H1 (cell line): ENCODE measurements around the gene VCP. TPM values are rescaled to one million over a fixed set of nuclear protein-coding genes. Genes with fewer than 3 reads are reported as not detected.

Experiments used
- CTCF ChIA-PET: fragments of 300-600 bp; sonication (Branson Sonifier 250); formaldehyde crosslinking; loops from one replicate; lab custom pipeline; 2021; ENCODE audit not compliant: partially characterized antibody; lab: Charles Lee
- POLR2A ChIA-PET: fragments of 300-600 bp; sonication (Branson Sonifier 250); formaldehyde crosslinking; loops from one replicate; lab custom pipeline; 2021; ENCODE audit warnings: inconsistent platforms; ENCODE audit not compliant: partially characterized antibody; lab: Charles Lee
- DNase-seq, 2 experiments: peaks; one replicate each; pipeline versions ENCODE4 v3.0.0 to v3.0.0-alpha.2; 2010 to 2022; ENCODE audit warnings: low spot score in 2 of 2, low read depth in 1 of 2, mixed read lengths in 1 of 2
- FAIRE-seq: peaks from 2 replicates; lab custom pipeline; 2011; peaks lifted over from hg19 to GRCh38; lab: Jason Lieb, UNC
- H2AFZ ChIP-seq: 2 replicates; pipeline ENCODE4 v1.8.1; 2012; ENCODE audit warnings: low read length, inconsistent platforms
- H2AK5ac ChIP-seq: 2 replicates; pipeline ENCODE4 v1.6.1; 2013; ENCODE audit warnings: low read depth, low read length
- H2BK120ac ChIP-seq: replicated peaks from 2 replicates; pipeline ENCODE3; 2013; ENCODE audit warnings: low read depth, low read length, inconsistent platforms
- H2BK12ac ChIP-seq: 2 replicates; pipeline ENCODE4 v1.6.1; 2013; ENCODE audit warnings: low read depth, low read length
- H2BK15ac ChIP-seq: 2 replicates; pipeline ENCODE4 v1.6.1; 2013; ENCODE audit warnings: low read length
- H2BK20ac ChIP-seq: 2 replicates; pipeline ENCODE4 v1.6.1; 2013; ENCODE audit warnings: low read length
- H2BK5ac ChIP-seq: 2 replicates; pipeline ENCODE4 v1.6.1; 2013; ENCODE audit warnings: low read depth, low read length
- H3K14ac ChIP-seq: 2 replicates; pipeline ENCODE4 v1.6.1; 2013; ENCODE audit warnings: inconsistent platforms; ENCODE audit not compliant: insufficient read length
- H3K18ac ChIP-seq: 2 replicates; pipeline ENCODE4 v1.6.1; 2013; ENCODE audit warnings: low read length; ENCODE audit errors: extremely low read depth
- H3K23ac ChIP-seq: 2 replicates; pipeline ENCODE4 v1.6.1; 2013; ENCODE audit warnings: inconsistent platforms; ENCODE audit not compliant: insufficient read length
- H3K23me2 ChIP-seq: 2 replicates; pipeline ENCODE4 v1.6.1; 2013; ENCODE audit warnings: low read depth, low read length
- H3K27ac ChIP-seq: 2 replicates; pipeline ENCODE4 v1.6.1; 2011; ENCODE audit warnings: low read depth, low read length, inconsistent platforms
- H3K27me3 ChIP-seq, 4 experiments: replicated peaks in 1 of 4; 1 replicate in 1 of 4; 2 replicates in 3 of 4; pipeline versions ENCODE4 v1.6.1 to v1.8.1; 2011 to 2013; ENCODE audit warnings: low read length in 3 of 4, mild to moderate bottlenecking in 3 of 4, inconsistent platforms in 2 of 4, mixed read lengths in 2 of 4, moderate library complexity in 1 of 4; ENCODE audit not compliant: control insufficient read depth in 3 of 4, insufficient read depth in 3 of 4; ENCODE audit errors: extremely low read depth in 1 of 4
- H3K36me3 ChIP-seq, 4 experiments: 2 replicates each; pipeline versions ENCODE4 v1.6.1 to v1.8.1; 2011 to 2013; ENCODE audit warnings: mild to moderate bottlenecking in 4 of 4, low read length in 3 of 4, moderate library complexity in 2 of 4, control low read depth in 1 of 4, inconsistent platforms in 1 of 4; ENCODE audit not compliant: insufficient read depth in 4 of 4, control insufficient read depth in 2 of 4
- H3K4ac ChIP-seq: replicated peaks from 2 replicates; pipeline ENCODE3; 2013; ENCODE audit warnings: low read length, low read depth, mixed read lengths, inconsistent platforms; ENCODE audit not compliant: insufficient read length
- H3K4me1 ChIP-seq, 4 experiments: replicated peaks in 1 of 4; 1 replicate in 1 of 4; 2 replicates in 3 of 4; pipeline versions ENCODE4 v1.6.1 to v1.8.1; 2011 to 2013; ENCODE audit warnings: low read length in 3 of 4, inconsistent platforms in 2 of 4, mixed read lengths in 1 of 4; ENCODE audit not compliant: insufficient read depth in 4 of 4, control insufficient read depth in 3 of 4
- H3K4me2 ChIP-seq, 2 experiments: 2 replicates each; pipeline versions ENCODE4 v1.6.1 to v1.8.1; 2011 to 2013; ENCODE audit warnings: low read depth in 2 of 2, low read length in 2 of 2, control low read depth in 1 of 2, inconsistent platforms in 1 of 2, mild to moderate bottlenecking in 1 of 2; ENCODE audit not compliant: insufficient read depth in 1 of 2
- H3K4me3 ChIP-seq, 4 experiments: fragments of 200-600, 300-600 bp in 1 of 4; sonication (generic), shearing (Covaris generic), sonication (Bioruptor Twin) in 1 of 4; 2 replicates each; pipeline versions ENCODE4 v1.5.1 to v1.8.1; 2011 to 2016; ENCODE audit warnings: low read length in 4 of 4, low read depth in 3 of 4, control low read depth in 2 of 4, inconsistent platforms in 2 of 4, mild to moderate bottlenecking in 2 of 4, mixed read lengths in 1 of 4, moderate library complexity in 1 of 4; ENCODE audit not compliant: insufficient read depth in 2 of 4; ENCODE audit errors: extremely low read depth in 1 of 4
- H3K56ac ChIP-seq: replicated peaks from 2 replicates; pipeline ENCODE3; 2013; ENCODE audit warnings: low read depth, mild to moderate bottlenecking, mixed read lengths, low read length, inconsistent platforms; ENCODE audit not compliant: insufficient read length
- H3K79me1 ChIP-seq: 2 replicates; pipeline ENCODE4 v1.6.1; 2013; ENCODE audit warnings: low read depth, low read length, control low read depth
- H3K79me2 ChIP-seq, 2 experiments: 2 replicates each; pipeline versions ENCODE4 v1.6.1 to v1.8.1; 2012 to 2013; ENCODE audit warnings: low read length in 2 of 2, mild to moderate bottlenecking in 2 of 2, inconsistent platforms in 1 of 2; ENCODE audit not compliant: insufficient read depth in 2 of 2, control insufficient read depth in 1 of 2
- H3K9ac ChIP-seq, 4 experiments: replicated peaks in 1 of 4; 1 replicate in 1 of 4; 2 replicates in 3 of 4; pipeline versions ENCODE4 v1.6.1 to v1.8.1; 2011 to 2013; ENCODE audit warnings: low read depth in 3 of 4, low read length in 3 of 4, control low read depth in 2 of 4, mild to moderate bottlenecking in 2 of 4, moderate library complexity in 2 of 4, inconsistent platforms in 1 of 4; ENCODE audit errors: extremely low read depth in 1 of 4
- H3K9me3 ChIP-seq, 2 experiments: 2 replicates each; pipeline versions ENCODE4 v1.6.1 to v1.8.1; 2012 to 2013; ENCODE audit warnings: mild to moderate bottlenecking in 2 of 2, moderate library complexity in 2 of 2, control low read depth in 1 of 2, inconsistent platforms in 1 of 2, low read depth in 1 of 2, low read length in 1 of 2, mixed read lengths in 1 of 2; ENCODE audit not compliant: insufficient read depth in 2 of 2
- H4K20me1 ChIP-seq, 2 experiments: replicated peaks in 1 of 2; 2 replicates each; pipeline versions ENCODE3 to v1.8.1; 2011 to 2013; ENCODE audit warnings: inconsistent platforms in 2 of 2, low read length in 2 of 2, mild to moderate bottlenecking in 1 of 2; ENCODE audit not compliant: insufficient read depth in 2 of 2, control insufficient read depth in 1 of 2
- H4K5ac ChIP-seq: 2 replicates; pipeline ENCODE4 v1.6.1; 2013; ENCODE audit warnings: low read length, low read depth, mixed read lengths, inconsistent platforms; ENCODE audit not compliant: insufficient read length
- H4K8ac ChIP-seq: 2 replicates; pipeline ENCODE4 v1.8.0; 2013; ENCODE audit warnings: mild to moderate bottlenecking, moderate library complexity, low read length, inconsistent platforms; ENCODE audit not compliant: insufficient read depth; ENCODE audit errors: extremely low read depth
- H4K91ac ChIP-seq: replicated peaks from 2 replicates; pipeline ENCODE3; 2013; ENCODE audit warnings: low read length, mixed read lengths, inconsistent platforms; ENCODE audit not compliant: insufficient read length
- JUND ChIP-seq: IDR thresholded peaks from 2 replicates; pipeline ENCODE4 v1.6.1; 2011; ENCODE audit warnings: mild to moderate bottlenecking, improper control_type of control experiment, low read length
- NRF1 ChIP-seq: IDR thresholded peaks from 2 replicates; pipeline ENCODE4 v1.6.1; 2011; ENCODE audit warnings: mild to moderate bottlenecking, low read depth, low read length, improper control_type of control experiment
- PHF8 ChIP-seq: fragments of 200-600 bp; sonication (generic); conservative IDR thresholded peaks from 2 replicates; pipeline ENCODE4 v1.7.1; 2012; ENCODE audit warnings: low read depth, mild to moderate bottlenecking, inconsistent platforms, low read length, moderate library complexity
- RAD21 ChIP-seq, 2 experiments: IDR thresholded peaks in 1 of 2; conservative IDR thresholded peaks in 1 of 2; 2 replicates each; pipeline ENCODE4 v1.6.1; 2011; ENCODE audit warnings: low read depth in 2 of 2, low read length in 2 of 2, improper control_type of control experiment in 1 of 2, inconsistent platforms in 1 of 2, mild to moderate bottlenecking in 1 of 2, moderate library complexity in 1 of 2
- WGBS, 2 experiments: shearing (Covaris generic) in 1 of 2; methylation state at CpG; one replicate each; pipeline versions ENCODE4 v1.1.6 to v1.1.7; 2013 to 2015; ENCODE audit warnings: low lambda C conversion rate in 2 of 2, mixed read lengths in 2 of 2, inconsistent platforms in 1 of 2, low coverage in 1 of 2, missing lambda C conversion rate in 1 of 2; ENCODE audit not compliant: insufficient replicate concordance in 2 of 2, insufficient coverage in 1 of 2, insufficient read length in 1 of 2; ENCODE audit errors: extremely low coverage in 1 of 2, missing lambda C conversion rate in 1 of 2; 5-methylcytosine and 5-hydroxymethylcytosine counted together
- polyA plus RNA-seq, 7 experiments: library from polyadenylated mRNA; depleted of rRNA in 3 of 7; stranded (reverse) in 5 of 7; unstranded in 2 of 7; fragments of >200 nt in 5 of 7; fragments of 200-250 nt in 2 of 7; gene quantifications; 1 replicate in 5 of 7; 2 replicates in 1 of 7; 4 replicates in 1 of 7; pipeline versions ENCODE4 v1.2.1 to v1.2.3, GENCODE V29; 2011 to 2013; ENCODE audit warnings: missing spikeins in 2 of 7, mixed read lengths in 2 of 7
- total RNA-seq: library from RNA; stranded (reverse); fragmentation: NEBNext Ultra II Directional; extraction: Animal tissue kit (Norgen Biotek cat#: 25700); gene quantifications from 2 replicates; pipeline ENCODE4 v1.2.1, GENCODE V29; 2021

VCP gene
- total and polyA plus RNA-seq, 2 of the 8 experiments (the other 6 are each of a cell fraction or from before 2014, with no cell fraction given), result 173 to 375 TPM

GRCh38 chr9:35048511-35048910 lies 23.9 kb downstream of the VCP start:
- H3K79me1 ChIP-seq, result no peaks in the 10 kb centered on the region
- no peak overlapping the region for H2BK12ac ChIP-seq
- H3K36me3 ChIP-seq, result peaks cover 0 to 14% (median 2%) of the 10 kb centered on the region in 4 experiments; a peak in 3 of 8 replicates
- H3K4me3 ChIP-seq, result no peak overlapping the region
- no peak overlapping the region for H4K5ac ChIP-seq
- H4K20me1 ChIP-seq, result no peaks in the 10 kb centered on the region
- H3K9me3 ChIP-seq, result no peaks in the 10 kb centered on the region
- no peak overlapping the region for H2AFZ ChIP-seq
- H2BK15ac ChIP-seq, result no peak overlapping the region
- TF ChIP-seq PHF8, result no peak
- TF ChIP-seq RAD21 (IDR thresholded peaks at IDR 0.05 in 1 of 2, conservative IDR thresholded peaks at IDR 0.05 in 1 of 2; ENCODE audit: low read depth in 2 of 2, low read length in 2 of 2), result no peak
- TF ChIP-seq NRF1, result no peak
- TF ChIP-seq JUND, result no peak
- no peak overlapping the region for H3K4me2 ChIP-seq
- no peak overlapping the region for H2BK120ac ChIP-seq
- no peaks in the 10 kb centered on the region for H3K23me2 ChIP-seq
- FAIRE-seq (no peak), DNase-seq (no peak)
- H3K79me2 ChIP-seq, result no peaks in the 10 kb centered on the region
- peaks cover 0 to 2% (median 0%) of the 10 kb centered on the region in 4 experiments; a peak in 2 of 7 replicates for H3K4me1 ChIP-seq
- no peak overlapping the region for H3K14ac ChIP-seq
- ChIA-PET CTCF (interaction anchor here (1.2 to 5.3 kb wide), 2 partner anchors 54 to 149 kb away, joined by 3 to 54 read pairs; no protein-coding TSS in a partner anchor), POLR2A (interaction anchor here (1.4 kb wide), 1 partner anchor 57 kb away, joined by 4 read pairs; no protein-coding TSS in a partner anchor)
- no peaks in the 10 kb centered on the region for H3K27me3 ChIP-seq
- WGBS, 2 experiments, result 91 to 100% methylated on average over 2 to 6 of the region's 6 CpGs
- no peak overlapping the region for H4K8ac ChIP-seq
- no peak overlapping the region for H2AK5ac ChIP-seq
- no peak overlapping the region for H3K23ac ChIP-seq
- no peak overlapping the region for H3K4ac ChIP-seq
- no peak overlapping the region for H2BK5ac ChIP-seq
- no peak overlapping the region for H2BK20ac ChIP-seq
- no peak overlapping the region for H3K56ac ChIP-seq
- H4K91ac ChIP-seq, result no peak overlapping the region
- no peak overlapping the region for H3K18ac ChIP-seq
- no peak overlapping the region for H3K27ac ChIP-seq
- H3K9ac ChIP-seq, result no peak overlapping the region
